ENCODE measurements around the gene MFN2.
"Not testable (repeated sequence)": the region's sequence is repeated elsewhere in the genome, so short reads cannot be mapped to it uniquely, and the experiment has no call there.

The MFN2 gene

DNA sequence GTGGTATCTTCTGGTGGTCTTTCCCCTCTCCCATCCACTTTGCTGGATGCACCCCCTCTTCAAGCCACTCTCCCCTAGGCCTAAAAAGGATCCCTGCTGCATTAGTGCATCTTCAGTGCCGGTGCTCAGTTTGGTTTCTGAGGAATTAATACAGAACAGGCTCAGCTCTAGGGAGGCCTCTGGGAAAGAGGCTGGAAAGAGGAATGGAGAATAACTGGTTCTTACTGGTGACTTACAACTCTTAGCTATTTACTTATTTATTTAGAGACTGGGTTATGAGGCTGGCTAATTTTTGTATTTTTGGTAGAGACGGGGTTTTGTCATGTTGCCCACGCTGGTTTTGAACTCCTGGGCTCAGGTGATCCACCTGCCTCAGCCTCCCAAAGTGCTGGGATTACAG lies 19.0 kb downstream of the MFN2 start:
- no peak for DNase-seq (ENCODE audit: low read depth)

DNA sequence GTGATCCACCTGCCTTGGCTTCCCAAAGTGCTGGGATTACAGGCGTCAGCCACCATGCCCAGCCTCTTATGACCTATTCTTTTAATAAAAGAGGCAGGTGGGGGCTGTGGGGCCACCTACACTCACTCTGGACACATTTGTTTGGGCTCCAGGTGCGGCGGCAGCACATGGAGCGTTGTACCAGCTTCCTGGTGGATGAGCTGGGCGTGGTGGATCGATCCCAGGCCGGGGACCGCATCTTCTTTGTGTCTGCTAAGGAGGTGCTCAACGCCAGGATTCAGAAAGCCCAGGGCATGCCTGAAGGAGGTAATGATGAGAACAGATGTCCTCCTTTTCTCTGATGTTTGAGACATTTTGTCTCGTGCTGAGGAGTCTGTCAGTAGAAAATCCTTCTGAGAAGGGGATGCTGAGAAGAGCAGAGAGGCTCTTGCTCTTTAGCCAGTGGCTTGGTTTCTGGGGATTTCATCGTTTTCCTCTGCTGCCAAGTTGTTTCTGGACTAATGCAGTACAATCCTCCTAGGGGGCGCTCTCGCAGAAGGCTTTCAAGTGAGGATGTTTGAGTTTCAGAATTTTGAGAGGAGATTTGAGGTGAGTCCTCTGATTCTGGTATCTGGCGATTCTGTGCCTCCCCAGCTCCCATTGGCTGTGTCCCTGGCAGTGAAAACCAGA lies 21.1 kb downstream of the MFN2 start:
- DNase-seq (ENCODE audit: low read depth) = no peak

DNA sequence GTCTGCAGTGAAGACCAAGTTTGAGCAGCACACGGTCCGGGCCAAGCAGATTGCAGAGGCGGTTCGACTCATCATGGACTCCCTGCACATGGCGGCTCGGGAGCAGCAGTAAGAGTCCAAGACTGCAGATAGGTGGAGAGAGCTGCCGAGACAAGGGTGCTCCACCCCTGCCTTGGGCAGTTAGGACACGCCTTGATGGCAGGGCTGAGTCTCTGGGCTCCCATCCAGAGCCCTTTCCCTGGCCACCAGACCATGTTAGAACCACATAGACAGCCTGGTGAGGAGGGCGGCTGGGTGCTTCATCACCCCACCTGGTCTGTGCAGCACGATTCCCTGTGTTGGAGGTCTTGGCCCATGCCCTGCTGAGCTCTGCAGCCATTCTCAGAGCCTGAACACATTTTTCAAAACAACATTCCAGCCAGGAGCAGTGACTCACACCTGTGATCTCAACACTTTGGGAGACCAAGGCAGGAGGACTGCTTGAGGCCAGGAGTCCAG lies 21.8 kb downstream of the MFN2 start:
- DNase-seq (ENCODE audit: low read depth) = no peak

DNA sequence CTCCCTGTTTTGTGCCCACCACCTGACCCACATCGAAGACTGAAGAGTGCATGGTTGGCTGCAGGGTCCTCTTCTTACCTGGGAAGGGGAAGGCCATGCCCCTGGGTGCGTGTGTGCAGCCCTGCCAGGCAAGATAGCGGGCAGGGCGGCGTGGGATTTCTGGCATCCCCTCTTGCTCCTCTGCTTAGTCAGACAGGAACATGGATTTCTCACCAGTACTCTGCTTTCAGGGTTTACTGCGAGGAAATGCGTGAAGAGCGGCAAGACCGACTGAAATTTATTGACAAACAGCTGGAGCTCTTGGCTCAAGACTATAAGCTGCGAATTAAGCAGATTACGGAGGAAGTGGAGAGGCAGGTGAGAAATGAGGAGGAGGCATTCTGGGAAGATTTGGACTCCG lies 23.5 kb downstream of the MFN2 start:
- no peak for DNase-seq (ENCODE audit: low read depth)

DNA sequence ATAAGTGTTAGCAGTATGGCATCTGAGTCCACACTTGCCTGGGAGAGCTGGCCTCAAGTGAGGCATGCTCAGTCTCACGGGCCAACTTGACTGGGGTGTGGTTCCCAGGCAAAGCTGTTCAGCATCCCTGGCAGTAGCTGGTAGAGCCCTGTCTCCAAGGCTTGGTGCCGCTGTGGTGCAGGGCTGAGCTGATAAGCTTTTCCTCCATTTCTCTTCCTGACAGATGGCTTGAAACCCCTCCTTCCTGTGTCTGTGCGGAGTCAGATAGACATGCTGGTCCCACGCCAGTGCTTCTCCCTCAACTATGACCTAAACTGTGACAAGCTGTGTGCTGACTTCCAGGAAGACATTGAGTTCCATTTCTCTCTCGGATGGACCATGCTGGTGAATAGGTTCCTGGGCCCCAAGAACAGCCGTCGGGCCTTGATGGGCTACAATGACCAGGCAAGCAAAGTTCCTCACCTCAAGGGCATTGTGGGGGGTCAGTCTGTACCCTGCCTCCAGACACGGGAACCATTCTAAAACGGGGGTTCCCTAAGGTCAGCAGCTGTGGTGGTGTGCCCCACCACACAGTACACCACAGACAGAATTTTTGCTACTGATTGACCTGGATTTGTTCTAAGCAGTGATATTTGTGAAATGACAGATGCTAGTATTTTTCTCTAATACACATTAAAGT lies 25.4 kb downstream of the MFN2 start:
- no peak for DNase-seq (ENCODE audit: low read depth)

DNA sequence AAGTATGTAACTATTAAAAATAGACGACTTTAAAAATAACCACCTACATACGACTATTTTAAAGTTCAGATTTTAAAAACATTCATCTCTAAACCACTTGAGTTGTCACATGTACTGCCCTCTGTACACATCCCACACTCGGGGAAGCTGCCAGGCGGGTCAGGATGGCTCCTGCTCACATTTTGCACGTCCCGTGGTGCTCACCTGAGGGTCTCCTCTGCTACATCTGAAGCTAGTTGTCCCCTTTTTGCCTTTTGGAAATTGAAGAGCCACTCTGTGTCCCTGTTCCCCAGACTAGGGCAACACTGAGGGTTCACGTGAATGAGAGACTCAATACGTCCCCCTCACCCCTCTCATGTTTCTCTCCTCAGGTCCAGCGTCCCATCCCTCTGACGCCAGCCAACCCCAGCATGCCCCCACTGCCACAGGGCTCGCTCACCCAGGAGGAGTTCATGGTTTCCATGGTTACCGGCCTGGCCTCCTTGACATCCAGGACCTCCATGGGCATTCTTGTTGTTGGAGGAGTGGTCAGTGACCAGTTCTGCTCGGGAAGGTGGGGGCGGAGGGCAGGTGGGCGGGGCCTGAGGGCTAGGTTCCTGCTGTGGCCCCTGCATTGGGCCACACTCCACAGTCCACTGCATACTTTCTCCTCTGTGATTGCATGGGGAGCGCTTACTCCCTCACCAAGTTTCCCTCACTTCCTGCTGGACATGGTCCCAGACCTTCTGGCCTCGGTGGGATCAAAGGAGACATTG lies 26.1 kb downstream of the MFN2 start:
- no peak for DNase-seq (ENCODE audit: low read depth)

DNA sequence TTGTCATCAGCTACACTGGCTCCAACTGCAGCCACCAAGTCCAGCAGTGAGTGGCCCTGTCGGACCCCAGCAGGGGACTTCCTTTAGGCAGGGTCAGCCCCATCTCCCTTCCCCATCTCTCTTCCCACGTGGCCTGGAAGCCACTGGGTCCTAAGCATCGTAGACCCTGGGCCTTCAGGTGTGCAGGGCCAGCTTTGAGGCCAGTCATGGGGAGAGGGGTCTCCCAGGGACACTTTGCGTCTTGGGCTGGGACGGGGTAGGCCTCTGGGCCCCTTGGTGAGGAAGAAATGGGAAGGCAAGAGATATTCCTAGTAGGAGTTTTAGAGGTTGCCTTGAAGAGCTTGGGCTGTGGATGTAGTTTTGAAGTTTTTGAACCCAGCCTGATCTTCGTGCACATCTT lies 27.0 kb downstream of the MFN2 start:
- no peak for DNase-seq (ENCODE audit: low read depth)

DNA sequence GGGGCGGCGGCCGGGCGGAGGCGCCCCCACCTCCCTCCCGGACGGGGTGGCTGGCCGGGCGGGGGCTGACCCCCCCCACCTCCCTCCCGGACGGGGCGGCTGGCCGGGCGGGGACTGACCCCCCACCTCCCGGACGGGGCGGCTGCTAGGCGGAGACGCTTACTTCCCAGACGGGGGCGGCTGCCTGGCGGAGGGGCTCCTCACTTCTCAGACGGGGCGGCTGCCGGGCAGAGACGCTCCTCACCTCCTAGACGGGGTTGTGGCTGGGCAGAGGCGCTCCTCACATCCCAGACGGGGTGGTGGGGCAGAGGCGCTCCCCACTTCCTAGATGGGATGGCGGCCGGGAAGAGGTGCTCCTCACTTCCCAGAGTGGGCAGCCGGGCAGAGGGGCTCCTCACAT lies 28.1 kb downstream of the MFN2 start:
- DNase-seq (ENCODE audit: low read depth) = not testable (repeated sequence)

DNA sequence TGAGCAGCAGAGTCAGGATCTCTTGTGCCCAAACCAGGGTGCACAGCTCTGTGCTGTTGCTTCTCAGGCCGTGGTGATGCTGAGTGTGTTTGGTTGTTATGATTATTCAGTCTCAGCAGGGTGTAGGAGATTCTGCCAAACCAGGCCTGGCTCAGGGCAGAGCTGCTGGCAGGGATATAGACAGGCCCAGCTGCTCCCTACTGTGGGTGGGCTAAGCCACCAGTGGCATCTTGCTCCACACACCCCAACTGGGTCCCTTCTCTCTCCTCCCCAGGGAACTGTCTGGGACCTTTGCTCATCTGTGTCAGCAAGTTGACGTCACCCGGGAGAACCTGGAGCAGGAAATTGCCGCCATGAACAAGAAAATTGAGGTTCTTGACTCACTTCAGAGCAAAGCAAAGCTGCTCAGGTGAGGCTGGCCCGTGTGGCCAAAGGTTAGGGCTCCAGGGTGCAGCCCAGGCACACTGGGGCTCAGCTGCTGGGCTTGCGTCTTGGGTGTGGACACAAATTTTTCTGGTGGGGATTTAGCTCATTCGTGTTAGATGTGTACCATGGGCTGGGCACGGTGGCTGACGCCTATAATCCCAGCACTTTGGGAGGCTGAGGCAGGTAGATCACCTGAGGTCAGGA lies 29.2 kb downstream of the MFN2 start:
- DNase-seq (ENCODE audit: low read depth) = no peak

DNA sequence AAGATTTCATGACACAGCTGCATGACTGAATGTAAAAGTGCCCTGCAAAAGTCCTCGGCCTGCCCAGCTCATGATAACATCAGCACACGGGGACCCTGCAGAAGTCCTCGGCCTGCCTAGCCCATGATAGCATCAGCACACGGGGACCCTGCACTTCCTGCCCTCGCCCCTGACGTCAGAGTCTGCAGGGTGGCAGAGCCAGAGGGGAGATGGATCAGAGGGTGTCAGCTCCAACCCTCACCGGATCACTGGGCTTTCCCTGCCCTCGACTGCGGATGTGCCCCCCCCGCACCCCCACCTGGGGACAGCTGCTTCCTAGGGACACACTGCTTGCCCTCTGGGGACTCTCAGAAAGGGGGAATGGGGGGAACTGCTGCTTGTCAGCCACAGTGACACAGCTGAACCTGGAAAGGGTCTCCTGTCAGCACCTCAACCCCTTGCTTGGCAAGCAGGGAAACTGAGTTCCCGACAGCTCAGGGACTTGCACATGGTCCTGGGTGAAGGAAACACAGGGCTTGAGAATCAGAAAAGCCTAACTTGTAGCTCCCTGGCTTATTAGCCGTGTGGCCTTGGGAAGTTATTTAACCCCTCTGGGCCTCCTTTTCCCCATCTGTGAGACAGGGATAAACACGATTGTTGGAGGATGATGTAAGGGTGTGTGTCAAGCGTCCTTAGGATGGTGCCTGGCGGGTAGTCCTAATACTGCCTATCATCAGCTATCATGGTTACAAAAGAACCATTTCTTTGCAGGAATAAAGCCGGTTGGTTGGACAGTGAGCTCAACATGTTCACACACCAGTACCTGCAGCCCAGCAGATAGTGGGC lies 30.7 kb downstream of the MFN2 start:
- no peak for DNase-seq (ENCODE audit: low read depth)

DNA sequence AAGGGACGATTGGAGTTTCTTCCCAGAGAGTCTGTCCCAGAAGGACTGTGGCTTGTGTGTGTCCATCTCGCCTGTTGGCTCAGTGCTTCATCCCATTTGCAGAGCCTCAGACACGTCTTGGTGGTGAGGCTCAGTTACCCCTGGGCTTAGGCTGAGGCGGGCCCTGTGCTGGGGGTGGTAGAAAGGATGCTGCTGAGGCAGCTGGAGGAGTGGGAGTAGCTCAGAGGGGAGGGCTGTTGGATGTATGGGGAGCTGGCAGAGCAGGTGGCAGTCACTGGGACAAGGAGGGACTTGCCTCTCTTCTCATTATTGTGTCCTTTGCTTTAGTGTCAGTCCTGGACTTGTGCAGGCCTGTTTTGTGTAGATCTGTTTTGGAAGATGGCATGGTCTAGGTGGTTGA lies 31.8 kb downstream of the MFN2 start:
- no peak for DNase-seq (ENCODE audit: low read depth)

DNA sequence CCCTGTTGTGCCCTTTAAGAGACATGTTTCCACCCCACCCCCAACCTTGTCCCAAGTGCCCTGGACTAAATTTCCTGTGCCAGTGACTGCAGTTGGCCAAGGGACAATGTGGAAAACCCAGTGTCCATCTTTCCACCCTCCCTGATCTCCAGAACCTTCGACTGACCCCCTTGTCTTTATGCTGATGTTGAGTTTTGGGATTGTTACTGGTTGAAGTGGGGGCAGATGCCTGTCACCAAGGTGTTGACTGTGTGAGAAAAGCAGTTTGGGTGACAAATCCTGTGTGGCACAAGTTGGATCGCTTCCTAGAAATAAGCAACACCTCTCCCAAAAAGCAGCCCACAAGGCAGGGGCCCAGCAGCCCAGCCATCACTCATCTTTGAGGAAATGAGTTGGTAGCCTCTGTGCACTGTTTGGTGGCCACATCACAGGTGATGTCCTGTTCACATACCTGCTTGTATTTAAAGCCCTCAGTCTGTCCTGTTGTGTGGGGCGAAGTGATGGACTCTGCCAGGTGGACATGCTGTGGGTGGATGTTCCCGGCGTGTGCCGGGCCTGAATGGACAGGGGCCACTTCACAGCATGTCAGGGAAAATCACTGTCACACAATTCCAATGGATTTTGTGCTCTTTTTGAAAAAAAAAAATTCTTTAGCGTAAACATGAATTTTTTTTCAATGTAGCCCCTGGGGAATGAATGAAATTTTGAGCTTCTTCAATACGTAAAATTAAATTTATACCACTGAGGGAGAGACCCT lies 32.5 kb downstream of the MFN2 start:
- DNase-seq (ENCODE audit: low read depth) = no peak

DNA sequence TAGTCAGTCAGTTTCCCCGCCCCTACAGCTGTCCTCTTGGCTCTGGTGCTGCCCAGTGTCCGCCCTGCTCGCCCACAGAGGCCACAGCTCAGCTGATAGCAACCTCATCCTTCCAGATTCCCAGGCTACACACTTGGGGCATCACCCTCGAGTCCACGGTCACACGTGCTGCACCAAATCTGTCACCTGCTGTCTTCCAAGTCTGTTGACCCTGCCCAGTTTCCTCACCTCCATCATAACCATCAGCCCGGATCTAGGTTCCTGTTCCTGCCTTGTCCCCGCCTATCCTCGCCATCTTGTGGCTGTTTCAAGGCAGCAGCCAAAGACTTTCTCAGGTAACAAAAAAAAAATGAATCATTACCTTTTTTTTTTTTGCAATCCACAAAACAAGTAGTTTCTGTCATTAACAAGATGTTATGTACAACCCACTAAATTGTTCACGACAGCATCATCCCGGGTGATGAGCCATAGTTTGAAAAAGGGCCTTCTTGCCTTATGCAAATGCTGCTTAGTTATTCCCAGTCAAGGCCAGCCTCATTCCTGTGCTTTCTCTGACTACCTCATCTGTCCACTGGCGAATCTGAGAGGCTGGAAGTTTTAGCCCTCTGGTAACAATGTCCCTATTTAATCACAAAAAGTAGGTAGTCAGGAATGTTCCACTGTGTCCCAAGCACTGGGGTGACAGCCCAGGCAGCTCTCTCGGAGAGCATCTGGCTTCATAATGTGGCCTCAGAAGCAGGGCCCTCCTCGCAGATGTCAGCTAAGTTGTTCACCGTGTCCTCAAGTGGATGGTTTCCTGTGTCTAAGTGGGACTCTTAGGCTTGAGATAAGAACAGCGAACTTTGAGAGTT lies 34.1 kb downstream of the MFN2 start:
- peak; percentile 32 for DNase-seq (ENCODE audit: low read depth)

DNA sequence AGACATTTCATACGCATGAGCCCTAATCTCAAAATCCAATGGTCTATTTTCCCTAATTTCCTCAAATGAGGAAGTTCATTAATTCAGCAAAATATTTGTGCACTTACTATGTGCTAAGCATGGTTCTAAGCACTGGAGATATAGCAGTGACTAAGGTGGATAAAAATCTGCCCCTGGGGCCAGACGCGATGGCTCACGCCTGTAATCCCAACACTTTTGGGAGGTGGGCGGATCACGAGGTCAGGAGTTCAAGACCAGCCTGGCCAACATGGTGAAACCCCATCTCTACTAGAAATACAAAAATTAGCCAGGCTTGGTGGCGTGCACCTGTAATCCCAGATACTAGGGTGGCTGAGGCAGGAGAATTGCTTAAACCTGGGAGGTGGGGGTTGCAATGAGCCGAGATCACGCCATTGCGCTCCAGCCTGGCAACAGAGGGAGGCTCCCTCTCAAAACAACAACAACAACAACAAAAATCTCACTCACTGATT lies 34.8 kb downstream of the MFN2 start:
- peak; percentile 42 for DNase-seq (ENCODE audit: low read depth)

DNA sequence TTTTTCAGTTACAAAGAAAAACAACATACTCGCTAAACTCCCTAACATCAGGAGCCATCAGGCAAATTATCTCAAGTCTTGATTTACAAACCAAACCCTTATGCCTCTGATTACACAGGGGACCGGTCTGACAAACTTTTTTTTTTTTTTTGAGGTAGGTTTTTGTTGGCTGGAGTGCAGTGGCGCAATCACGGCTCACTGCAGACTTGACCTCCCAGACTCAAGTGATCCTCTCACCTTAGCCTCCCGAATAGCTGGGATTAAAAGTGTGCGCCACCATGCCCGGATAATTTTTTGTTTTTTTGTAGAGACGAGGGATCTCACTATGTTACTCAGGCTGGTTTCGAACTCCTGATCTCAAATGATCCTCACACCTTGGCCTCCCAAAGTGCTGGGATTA lies 35.3 kb downstream of the MFN2 start:
- DNase-seq (ENCODE audit: low read depth) = no peak

DNA sequence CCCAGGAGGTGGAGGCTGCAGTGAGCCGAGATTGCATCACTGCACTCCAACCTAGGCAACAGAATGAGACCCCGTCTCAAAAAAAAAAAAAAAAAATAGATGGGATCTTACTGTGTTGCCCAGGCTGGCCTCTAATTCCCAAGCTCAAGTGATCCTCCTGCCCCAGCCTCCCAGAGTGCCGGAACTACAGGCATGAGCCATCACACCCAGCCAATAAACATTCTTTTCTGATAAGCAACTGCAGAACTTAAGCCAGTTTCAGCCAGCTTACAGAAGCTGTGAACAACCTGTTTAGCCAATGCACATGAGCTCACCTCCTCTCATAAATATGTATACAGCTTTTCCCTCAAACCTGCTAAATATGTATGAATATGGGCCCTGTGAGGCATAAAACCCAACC lies 35.9 kb downstream of the MFN2 start:
- DNase-seq (ENCODE audit: low read depth) = no peak

DNA sequence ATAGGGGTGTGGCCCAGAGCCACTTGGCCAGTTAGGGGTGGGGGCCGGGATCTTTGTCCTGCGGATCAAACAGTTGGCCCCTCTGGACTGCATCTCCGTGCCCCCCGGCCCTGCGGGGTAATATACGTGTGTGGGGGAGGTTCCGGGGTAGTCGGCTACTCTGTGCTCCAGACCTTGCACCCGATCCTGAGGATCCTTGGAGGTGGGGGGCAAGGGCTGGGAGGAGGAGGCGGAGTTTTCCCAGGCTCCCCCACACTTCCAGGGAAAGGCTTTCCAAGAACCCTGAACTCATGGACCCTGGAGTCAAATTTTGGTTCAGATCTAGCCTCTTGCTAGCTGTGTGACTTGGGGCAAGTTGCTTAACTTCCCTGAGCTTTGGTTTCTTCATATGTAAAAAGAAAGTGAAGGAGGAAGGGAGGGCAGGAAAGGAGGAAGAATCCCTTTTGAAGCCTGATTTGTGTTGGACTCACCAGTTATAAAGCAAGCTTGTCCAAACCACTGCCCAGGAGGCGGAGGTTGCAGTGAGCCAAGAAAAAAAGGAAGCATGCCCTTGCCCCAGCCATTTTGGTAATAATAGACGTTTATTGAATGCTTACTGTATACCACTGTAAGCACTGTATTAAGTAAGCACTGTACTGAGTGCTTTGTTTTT lies 39.7 kb downstream of the MFN2 start:
- no peak for DNase-seq (ENCODE audit: low read depth)

DNA sequence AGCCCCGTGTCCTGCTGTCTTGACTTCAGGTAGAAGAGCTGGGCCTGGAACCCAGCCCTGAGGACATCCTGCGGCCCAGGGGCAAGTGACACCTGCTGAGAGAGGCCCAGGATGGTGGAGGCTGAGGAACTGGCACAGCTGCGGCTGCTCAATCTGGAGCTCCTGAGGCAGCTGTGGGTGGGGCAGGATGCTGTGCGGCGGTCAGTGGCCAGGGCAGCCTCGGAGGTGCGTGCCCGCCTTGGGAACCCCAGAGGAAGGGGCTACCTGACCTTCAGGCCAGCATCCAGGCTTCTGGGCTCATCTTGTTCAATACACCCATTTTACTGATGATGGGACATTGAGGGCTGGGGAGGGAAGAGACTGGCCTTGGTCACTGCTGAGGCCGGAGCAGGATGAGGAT lies 41.4 kb downstream of the MFN2 start:
- no peak for DNase-seq (ENCODE audit: low read depth)

DNA sequence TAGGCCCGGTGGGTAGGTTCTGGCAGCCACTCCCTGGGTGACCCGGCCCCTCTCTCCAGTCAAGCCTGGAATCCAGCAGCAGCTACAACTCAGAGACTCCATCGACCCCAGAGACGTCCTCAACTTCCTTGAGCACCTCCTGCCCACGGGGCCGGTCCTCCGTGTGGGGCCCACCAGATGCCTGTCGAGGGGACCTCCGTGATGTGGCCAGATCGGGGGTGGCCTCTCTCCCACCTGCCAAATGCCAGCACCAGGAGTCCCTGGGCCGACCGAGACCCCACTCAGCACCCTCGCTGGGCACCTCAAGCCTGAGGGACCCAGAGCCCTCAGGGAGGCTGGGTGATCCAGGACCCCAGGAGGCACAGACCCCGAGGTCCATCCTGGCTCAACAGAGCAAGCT lies 41.8 kb downstream of the MFN2 start:
- no peak for DNase-seq (ENCODE audit: low read depth)

Data from non-pigmented ciliary epithelial cell (primary cell).